Osteocyte (in vitro differentiated cells): ENCODE data around the gene SLCO3A1. TPM values are rescaled to one million over a fixed set of nuclear protein-coding genes. Genes with fewer than 3 reads are reported as not detected.

Source experiments
- DNase-seq: peaks from one replicate; pipeline ENCODE4 v3.0.0; 2021; ENCODE audit warnings: mixed read lengths; ENCODE audit not compliant: unreplicated experiment; ENCODE audit errors: extremely low spot score
- H3K27ac Mint-ChIP-seq: one replicate; pipeline ENCODE4 v1.8.0; 2021; ENCODE audit warnings: mild to moderate bottlenecking, mixed read lengths; ENCODE audit not compliant: unreplicated experiment
- H3K27me3 Mint-ChIP-seq: one replicate; pipeline ENCODE4 v1.8.0; 2021; ENCODE audit warnings: mixed read lengths; ENCODE audit not compliant: unreplicated experiment
- H3K36me3 Mint-ChIP-seq: one replicate; pipeline ENCODE4 v1.8.0; 2021; ENCODE audit warnings: mixed read lengths; ENCODE audit not compliant: unreplicated experiment
- H3K4me1 Mint-ChIP-seq: one replicate; pipeline ENCODE4 v1.8.0; 2021; ENCODE audit warnings: mixed read lengths; ENCODE audit not compliant: unreplicated experiment
- H3K4me3 Mint-ChIP-seq: one replicate; pipeline ENCODE4 v1.8.0; 2021; ENCODE audit warnings: mild to moderate bottlenecking, moderate library complexity, mixed read lengths; ENCODE audit not compliant: unreplicated experiment
- H3K9me3 Mint-ChIP-seq: one replicate; pipeline ENCODE4 v1.8.0; 2021; ENCODE audit warnings: mixed read lengths; ENCODE audit not compliant: unreplicated experiment
- CTCF ChIP-seq: fragments of 200-600 bp; sonication (generic); IDR thresholded peaks from 2 replicates; pipeline ENCODE4 v1.5.0; 2021; ENCODE audit warnings: antibody characterized with exemption, mild to moderate bottlenecking, moderate library complexity
- total RNA-seq: library from RNA; stranded (reverse); gene quantifications from 2 replicates; pipeline ENCODE4 v1.2.1, GENCODE V29; 2021

Gene SLCO3A1
- total RNA-seq, 1 donor from 2014 or later = 1.3 TPM

- peaks cover 17% of the 10 kb centered on the region for H3K27me3 Mint-ChIP-seq
- no peaks in the 10 kb centered on the region for H3K9me3 Mint-ChIP-seq
- H3K4me3 Mint-ChIP-seq = no peak overlapping the region
- no peaks in the 10 kb centered on the region for H3K36me3 Mint-ChIP-seq
- no peak overlapping the region for H3K27ac Mint-ChIP-seq
- no peak for TF ChIP-seq CTCF
- H3K4me1 Mint-ChIP-seq = peaks cover 2% of the 10 kb centered on the region
- no peak for DNase-seq
These were observed 89.3 kb downstream of the SLCO3A1 start for GRCh38 chr15:91942720-91943394.

- Mint-ChIP-seq H3K9me3 (no peaks in the 10 kb centered on the region), H3K36me3 (no peaks in the 10 kb centered on the region), H3K27me3 (peaks cover 17% of the 10 kb centered on the region), H3K4me1 (peaks cover 2% of the 10 kb centered on the region), H3K4me3 (no peak overlapping the region), H3K27ac (no peak overlapping the region)
- no peak for DNase-seq
- TF ChIP-seq CTCF = no peak
These were observed 90.8 kb downstream of the SLCO3A1 start for GRCh38 chr15:91944331-91944730.

- H3K27ac Mint-ChIP-seq = no peak overlapping the region
These were observed 91.9 kb downstream of the SLCO3A1 start for GRCh38 chr15:91945385-91945784.

GRCh38 chr15:91946075-91946474 lies 92.6 kb downstream of the SLCO3A1 start:
- no peaks in the 10 kb centered on the region for H3K36me3 Mint-ChIP-seq
- no peak overlapping the region for H3K4me3 Mint-ChIP-seq
- TF ChIP-seq CTCF = no peak
- DNase-seq = no peak
- peaks cover 17% of the 10 kb centered on the region for H3K27me3 Mint-ChIP-seq
- no peaks in the 10 kb centered on the region for H3K9me3 Mint-ChIP-seq
- H3K27ac Mint-ChIP-seq = no peak overlapping the region
- peaks cover 2% of the 10 kb centered on the region for H3K4me1 Mint-ChIP-seq

More at GRCh38 chr15:91945385-91945784, 91.9 kb downstream of the SLCO3A1 start:
- DNase-seq = no peak
- no peak for TF ChIP-seq CTCF
- Mint-ChIP-seq H3K27me3 (peaks cover 17% of the 10 kb centered on the region), H3K9me3 (no peaks in the 10 kb centered on the region), H3K36me3 (no peaks in the 10 kb centered on the region), H3K4me1 (peaks cover 2% of the 10 kb centered on the region), H3K4me3 (no peak overlapping the region)

GRCh38 chr15:91946581-91947292 lies 93.2 kb downstream of the SLCO3A1 start:
- TF ChIP-seq CTCF = no peak
- Mint-ChIP-seq H3K36me3 (no peaks in the 10 kb centered on the region), H3K4me3 (no peak overlapping the region), H3K27me3 (peaks cover 17% of the 10 kb centered on the region), H3K4me1 (peaks cover 2% of the 10 kb centered on the region), H3K9me3 (no peaks in the 10 kb centered on the region), H3K27ac (no peak overlapping the region)
- DNase-seq = no peak
